HG02970 (cell line): Measurements from ENCODE around the gene DENND1A.
"Not testable (repeated sequence)": the region's sequence is repeated elsewhere in the genome, so short reads cannot be mapped to it uniquely, and the experiment has no call there.

Source experiments
- ATAC-seq: cut with Tn5 transposase; IDR thresholded peaks from one replicate; pipeline ENCODE4 v1.9.1; 2021; ENCODE audit warnings: mild to moderate bottlenecking, moderate library complexity, moderate number of reproducible peaks; ENCODE audit not compliant: unreplicated experiment, low FRiP score

Gene DENND1A

DNA sequence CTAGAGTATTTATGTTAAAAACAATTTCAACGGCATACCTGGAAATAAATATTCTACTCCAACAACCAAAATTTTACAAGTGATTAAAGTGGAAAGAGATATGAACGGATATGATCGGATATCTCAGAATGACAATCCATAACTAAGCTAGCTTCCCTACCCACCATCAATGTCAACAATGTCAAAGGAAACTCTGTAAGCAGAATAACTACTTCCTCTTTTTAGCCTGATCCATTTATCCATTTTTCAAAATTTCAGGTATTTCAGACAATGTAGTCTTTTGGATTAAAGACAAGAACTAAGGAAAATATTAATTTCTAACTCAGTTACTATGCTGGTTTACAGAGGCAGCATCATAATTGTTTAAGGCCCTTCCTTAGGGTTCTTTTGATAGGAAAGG, 188.7 kb downstream of the DENND1A start:
- no peak for ATAC-seq

DNA sequence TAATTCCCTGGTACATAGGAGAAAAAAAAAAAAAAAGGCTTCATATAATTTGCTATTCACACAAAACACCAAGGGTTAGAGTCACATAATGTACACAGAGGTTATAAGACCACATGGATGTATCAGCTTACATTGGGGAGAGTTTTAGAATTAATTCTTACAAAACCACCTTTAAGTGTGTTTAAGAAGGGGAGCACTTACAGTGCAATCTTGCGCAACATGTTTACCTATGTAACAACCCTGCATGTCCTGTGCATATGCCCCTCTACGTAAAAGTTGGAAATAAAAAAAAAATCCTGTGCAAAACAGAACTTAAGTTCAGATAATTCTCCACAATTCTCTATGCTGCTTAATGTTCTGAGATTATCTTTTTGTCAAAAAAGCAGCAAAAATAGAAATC, 190.0 kb downstream of the DENND1A start:
- no peak for ATAC-seq

DNA sequence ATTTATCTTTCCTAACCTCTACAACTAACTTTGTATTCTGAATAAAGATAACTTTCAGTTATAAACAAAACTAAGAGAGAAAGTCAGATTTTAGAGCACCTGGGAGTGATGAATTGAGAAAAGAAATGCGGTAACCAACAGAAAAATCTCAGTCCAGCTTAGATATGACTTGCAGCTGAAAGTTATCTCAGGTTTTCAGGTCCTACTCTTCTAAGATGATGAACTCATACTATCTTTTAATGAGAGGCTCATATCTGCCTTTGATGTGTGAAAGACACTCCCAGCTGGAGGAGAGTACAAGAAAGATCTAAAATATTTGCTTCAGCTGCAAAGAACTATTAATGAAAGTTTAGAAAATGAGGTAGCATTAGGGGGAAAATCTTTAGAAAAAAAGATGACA, 190.5 kb downstream of the DENND1A start:
- no peak for ATAC-seq

DNA sequence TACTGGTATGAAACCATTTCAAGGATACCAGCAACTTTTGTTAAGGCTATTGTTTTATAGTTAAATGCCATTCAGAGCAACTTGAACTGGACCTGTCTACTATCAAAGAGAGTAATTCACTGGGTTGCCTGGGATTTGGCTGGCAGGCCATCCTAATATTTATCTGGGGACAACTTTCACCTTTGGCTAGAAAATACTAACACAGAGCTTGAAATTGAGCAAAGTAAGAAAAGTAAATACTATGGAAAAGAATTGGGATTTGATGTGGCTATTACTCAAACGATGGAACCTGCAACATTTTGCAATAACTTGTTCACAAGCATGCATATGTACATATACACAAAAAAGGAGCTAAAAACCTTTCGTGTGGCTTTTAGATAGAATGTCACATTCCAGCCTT, 191.3 kb downstream of the DENND1A start:
- ATAC-seq, result no peak

DNA sequence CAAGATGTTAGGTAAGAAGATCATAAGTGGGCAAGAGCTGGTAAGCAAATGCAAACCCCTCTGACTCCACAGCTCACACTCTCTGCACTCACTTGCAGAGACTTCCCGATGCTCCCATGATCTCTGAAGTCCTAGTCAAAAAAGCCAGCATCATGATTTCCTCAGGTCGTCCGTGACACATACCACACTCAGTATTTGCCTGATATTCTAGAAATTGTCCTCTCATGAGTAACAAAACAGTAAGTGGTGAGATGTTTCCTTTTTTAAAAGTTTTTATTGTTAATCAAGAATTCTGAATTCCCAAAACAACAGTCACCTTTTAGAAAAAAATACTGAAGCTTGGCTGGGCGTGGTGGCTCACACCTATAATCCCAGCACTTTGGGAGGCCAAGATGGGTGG, 194.6 kb downstream of the DENND1A start:
- no peak for ATAC-seq

DNA sequence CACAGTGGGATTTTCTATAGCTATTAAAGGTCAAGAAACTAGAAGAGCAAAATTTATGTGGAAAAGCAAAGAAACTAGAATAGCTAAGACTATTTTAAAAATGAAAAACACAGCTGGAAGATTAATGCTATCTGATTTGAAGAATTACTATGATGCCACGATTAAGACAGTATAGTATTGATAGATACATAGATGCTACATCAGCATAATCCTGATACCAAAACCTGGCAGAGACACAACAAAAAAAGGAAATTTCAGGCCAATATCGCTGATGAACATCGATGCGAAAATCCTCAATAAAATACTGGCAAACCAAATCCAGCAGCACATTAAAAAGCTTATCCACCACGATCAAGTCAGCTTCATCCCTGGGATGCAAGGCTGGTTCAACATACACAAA, 201.4 kb downstream of the DENND1A start:
- ATAC-seq, result not testable (repeated sequence)

DNA sequence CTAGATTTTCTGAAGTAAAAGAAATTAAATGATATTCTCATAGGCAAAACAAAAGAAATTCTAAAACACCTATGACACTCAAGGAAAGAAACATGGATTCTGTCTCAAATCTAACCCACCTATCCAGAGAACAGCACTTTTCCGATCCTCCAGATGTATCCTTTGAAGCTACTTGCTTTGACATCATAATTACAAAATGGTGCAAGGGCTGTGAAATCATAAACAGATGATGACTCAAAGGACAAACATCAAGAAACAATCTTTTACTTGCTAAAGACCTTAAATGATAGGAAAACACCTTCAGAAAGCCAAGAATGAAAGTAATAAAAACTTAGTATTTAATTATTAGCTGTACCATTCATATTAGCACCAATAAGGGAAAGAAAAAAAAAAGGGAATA, 202.6 kb downstream of the DENND1A start:
- no peak for ATAC-seq

DNA sequence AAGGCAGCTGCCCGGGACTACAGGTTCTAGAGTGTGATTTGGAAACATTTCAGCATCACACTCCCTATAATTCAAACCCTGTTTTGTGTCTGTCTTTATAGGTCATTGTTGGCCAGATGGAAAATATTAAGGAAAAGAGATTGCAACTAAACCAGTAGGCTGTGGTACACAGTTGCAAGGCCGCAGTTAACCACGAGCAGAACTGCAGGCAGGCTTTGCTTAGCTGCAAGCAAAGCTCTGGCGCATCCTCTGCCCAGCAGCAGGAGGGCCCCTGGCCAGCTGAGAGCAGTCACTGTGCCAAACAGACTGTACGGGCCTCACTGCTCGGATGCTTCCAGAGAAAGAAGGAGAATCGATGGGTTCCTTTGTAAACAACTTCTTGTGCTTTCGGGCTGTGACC, 204.5 kb downstream of the DENND1A start:
- ATAC-seq, result no peak

DNA sequence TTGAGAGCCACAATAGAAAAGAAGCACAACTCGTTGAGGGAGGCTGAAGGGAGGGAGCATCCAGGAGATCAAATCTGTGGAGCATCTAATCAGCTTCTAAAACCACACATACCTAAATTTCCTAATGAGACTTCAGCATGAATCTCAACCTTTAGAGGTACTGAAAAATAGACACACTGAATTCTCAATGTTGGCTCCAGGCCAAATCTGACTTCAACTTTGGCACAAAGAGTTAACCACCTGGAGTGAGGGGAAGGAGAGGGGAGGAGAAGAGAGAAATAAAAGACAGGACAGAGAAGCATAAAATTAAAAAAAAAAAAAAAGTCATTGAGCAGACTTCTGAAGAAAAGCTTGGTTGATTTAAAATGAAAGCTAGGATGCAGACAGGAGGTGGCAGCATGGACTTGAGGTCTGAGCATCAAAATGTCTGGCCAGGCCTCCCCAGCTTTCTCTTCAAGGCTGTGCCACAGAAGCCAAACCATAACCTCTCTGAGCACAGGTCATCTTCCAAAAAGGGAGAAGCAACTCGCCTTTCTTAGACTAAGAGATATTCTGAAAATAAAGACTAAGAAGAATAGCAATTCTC, 205.6 kb downstream of the DENND1A start:
- no peak for ATAC-seq

DNA sequence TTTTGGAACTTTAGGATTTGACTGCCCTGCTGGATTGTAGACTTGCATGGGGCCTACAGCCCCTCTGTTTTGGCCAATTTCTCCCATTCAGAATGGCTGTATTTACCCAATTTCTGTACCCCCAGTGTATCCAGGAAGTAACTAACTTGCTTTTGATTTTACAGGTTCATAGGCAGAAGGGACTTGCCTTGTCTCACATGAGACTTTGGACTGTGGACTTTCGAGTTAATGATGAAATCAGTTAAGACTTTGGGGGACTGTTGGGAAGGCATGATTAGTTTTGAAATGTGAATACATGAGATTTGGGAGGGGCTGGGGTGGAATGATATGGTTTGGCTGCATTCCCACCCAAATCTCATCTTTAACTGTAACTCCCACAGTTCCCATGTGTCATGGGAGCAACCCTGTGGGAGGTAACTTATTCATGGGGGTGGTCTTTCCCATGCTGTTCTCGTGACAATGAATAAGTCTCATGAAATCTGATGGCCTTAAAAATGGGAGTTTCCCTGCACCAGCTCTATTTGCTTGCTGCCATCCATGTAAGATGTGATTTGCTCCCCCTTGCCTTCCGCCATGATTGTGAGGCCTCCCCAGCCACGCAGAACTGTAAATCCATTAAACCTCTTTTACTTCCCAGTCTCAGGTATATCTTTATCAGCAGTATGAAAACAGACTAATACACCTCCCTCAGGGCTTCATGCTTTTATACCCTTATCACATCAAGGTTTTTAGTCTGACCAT, 206.6 kb downstream of the DENND1A start:
- no peak for ATAC-seq

DNA sequence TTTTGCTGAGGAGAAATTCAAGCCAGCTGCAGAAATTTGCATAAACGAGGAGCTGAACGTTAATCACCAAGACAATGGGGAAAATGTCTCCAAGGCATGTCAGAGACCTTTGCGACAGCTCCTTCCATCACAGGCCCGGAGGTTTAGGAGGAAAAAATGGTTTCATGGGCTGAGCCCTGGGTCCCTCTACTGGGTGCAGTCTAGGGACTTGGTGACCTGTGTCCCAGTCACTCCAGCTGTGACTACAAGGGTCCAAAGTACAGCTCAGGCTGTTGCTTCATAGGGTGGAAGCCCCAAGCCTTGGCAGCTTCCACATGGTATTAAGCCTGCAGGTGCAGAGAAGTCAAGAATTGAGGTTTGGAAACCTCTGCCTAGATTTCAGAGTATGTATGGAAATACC, 207.5 kb downstream of the DENND1A start:
- ATAC-seq, result no peak

DNA sequence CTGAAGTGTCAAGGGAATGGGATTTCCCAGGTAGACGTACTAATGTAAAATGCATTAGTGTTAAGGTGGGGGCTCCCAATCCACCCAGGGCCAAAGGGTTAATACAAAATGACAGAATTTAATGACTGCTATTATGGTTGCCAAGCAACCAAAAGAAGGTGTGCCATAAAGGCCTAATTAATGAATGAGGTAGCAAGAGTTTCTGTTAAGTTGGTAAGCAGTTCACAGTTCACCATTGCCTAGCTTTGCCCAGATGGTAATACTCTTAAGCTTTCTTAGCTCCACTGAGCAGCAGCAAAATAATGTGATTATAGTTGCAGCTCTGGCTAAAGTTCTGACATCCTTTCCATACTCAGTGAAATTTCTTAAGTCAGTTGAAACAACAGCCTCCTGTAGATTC, 211.7 kb downstream of the DENND1A start:
- ATAC-seq, result no peak

DNA sequence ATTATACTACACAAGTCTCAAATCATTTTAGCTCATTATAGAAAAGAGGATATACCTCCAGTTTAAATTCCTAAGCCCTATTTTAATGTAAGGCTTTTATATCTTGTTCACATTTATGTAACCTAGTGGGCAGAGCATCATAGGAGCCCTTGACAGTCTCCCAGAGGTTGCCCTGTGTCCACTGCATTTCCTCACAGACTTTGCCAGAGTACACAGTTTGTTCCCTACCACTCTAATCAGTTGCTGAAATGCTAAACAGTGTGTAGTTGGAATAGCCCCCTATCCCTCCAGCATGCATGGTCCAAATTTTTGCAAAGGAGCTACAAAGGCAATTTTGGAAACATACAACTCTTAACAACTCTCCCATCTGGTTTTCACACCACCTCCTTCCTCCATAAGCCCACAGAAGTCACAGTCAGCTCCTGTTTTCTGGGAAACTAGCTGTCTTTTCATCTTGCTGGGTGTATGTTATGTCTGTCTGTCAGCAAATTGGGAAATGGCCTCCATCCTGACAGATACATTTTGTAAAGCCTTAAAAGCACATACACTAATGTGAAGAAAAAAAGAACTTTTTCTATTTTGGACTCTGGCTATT, 212.2 kb downstream of the DENND1A start:
- ATAC-seq, result no peak

DNA sequence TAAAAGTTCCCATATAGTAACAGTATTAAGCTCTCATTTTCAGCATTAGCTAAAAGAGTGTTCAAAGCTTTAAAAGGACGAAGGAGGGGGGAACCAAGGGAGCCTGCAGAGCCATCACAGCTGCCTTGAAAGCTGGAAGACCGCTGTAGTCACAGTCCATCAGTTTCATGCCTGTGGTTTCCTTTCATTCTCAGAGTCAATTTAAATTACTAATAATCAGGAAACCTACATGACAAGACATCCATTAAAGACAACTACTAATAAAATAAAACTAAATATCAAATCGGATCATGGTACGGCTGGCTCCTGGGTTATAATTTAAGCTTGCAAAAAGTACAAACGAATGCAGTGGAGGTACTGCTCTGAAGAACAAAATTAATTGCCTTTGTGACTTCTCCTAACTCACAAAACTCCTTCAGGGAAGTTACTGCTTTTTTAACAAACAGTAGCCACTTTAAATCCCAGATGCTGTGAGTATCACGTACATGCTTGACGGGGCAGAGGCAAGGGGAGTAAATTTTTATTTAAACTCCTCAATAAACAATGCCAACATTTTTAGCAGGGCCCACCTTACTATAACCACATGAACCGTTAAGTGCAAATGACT, 213.5 kb downstream of the DENND1A start:
- ATAC-seq, result no peak

DNA sequence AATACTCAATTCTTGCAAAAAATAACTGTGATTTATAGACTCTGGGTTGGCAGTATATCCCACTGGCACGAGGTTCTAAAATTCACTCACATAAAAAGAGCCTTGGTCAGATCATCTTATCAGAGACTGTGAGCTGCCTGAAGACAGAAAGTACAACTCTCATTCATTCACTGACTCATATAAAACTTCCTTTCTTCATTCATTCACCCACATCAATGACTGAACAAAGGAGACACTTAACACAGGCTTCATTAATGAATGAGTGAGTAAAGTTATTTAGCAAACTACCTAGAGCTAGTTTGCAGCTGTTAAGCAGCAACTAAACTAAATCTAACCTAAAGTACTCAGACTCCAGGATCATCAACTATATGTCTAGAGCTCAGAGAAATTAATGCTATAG, 214.7 kb downstream of the DENND1A start:
- no peak for ATAC-seq

DNA sequence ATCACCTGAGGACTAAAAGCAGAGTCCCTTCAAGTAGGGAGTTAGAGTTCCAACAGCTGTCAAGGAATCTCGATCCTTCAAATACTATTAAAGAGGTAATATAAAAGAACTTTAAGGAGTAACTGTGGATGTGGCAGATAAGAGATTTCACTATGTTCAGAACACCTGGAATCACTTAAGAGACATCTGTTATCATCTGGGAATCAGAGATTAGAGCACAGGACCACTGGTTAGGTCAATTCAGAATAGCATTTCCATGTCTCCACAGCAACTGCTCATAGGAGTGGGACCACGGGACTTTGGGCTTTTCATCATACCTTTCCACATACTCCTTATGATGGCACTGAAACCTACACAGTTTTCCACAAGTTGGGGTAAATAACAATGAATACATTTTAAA, 216.6 kb downstream of the DENND1A start:
- ATAC-seq, result no peak

DNA sequence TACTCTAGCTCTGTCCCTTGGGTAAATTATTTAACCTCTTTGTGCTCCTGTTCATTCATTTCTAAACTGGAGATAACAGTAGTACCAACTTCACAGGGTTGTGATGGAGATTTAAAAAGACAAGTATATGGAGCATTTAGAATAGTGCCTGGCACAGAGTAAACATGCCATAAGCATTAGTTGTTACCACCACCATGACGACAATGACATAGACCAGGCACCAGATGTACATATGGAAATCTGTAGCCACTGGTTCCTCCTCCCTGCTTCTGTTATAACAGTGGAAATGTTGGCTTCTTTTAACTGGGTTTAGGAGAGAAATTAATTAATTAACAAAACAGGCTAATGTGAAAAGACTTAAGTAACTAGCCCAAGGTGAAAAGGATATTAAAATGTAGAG, 217.5 kb downstream of the DENND1A start:
- no peak for ATAC-seq

DNA sequence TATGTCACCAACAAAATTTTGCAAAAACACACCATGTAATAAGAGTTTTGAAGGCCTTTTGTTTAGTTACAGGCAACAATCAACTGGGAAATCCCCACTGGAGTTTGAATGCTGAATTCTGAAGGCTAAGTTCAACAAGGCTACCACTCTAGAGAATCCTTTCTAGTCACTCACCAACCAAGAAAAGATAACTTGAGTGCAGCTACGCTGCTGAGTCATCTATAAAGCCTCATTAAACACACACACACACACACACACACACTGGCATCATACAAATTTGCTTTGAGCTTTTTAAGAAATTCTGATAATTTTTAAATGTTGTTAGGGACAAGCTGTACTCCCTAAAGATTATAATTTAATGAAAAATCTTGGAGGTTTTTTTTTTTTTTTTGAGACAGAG, 219.6 kb downstream of the DENND1A start:
- no peak for ATAC-seq

DNA sequence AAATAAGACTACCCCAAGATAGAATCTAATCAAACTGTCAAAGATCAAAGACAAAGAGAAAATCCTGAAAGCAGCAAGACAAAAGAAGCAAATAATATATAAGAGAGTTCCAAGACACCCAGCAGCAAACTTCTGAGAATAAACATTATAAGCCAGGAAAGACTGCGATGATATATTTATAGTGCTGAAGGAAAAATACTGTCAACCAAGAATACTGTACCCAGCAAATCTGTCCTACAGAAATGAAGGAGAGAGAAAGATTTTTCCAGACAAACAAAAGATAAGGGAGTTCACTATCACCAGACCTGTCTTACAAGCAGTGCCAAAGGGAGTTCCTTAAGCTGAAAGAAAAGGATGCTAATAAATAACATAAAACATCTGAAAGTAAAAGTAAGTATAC, 227.4 kb downstream of the DENND1A start:
- no peak for ATAC-seq

DNA sequence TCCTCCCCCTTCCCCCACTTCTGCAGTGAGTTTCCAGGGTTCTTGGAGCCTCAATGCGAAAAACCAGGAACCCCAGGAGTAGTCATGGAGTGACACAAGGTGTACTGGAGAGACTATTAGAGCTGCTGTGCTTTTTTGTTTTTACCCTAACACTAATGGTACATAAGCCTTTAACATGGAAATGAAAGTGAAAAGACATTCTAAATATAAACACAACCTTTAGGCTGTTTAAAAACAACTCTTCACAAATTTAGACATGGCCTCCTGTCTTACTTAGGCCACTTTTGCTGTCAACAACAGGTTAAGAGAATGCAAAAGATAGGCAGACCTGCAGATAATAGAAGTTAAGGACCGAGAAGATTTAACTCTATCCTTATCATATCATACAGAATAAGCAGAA, 232.2 kb downstream of the DENND1A start:
- ATAC-seq, result no peak

DNA sequence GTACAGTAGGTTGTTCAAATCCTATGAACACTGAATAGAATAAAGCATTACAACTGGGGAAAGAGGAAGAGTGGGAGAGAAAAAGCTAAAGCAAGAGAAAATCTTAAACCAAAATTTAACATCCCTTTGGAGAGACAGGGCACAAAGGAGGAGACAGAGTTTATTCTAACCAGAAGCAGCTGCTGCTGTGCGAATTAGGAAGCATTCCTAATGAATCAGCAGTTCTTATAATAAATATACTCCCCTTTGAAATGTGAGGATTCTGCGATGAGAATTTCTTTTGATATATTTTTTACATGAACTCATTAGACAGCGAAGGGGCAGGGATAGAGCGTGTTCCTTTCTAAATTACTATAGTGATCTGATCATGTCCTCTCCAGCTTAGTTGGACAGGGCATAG, 233.4 kb downstream of the DENND1A start:
- ATAC-seq, result no peak

DNA sequence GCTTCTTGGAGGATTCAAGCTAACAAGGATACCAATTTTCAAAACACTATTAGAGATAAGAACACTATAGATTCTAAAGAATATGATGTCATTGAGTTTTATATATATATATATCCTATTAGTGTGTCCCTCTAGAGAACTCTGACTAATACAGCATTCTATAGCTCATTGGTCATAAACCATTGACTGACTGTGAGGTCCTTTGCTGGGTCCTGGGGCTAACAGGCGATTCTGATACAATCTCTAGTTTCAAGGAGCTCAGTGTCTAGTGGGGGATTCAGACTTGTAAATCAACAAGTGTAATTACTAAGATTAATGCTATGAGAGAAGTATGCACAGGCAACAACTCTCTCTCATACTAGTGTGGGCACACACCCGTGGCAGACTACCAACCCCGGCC, 234.5 kb downstream of the DENND1A start:
- ATAC-seq, result no peak
